Measurements from ENCODE around the gene USP32. TPM values are rescaled to one million over a fixed set of nuclear protein-coding genes. Genes with fewer than 3 reads are reported as not detected.

The USP32 gene
- total RNA-seq, 1 experiment from 2014 or later: 73.5 TPM

- Histone ChIP-seq H3K23ac (ENCODE audit: insufficient read length, low read depth, low read length) (no peak overlapping the region), H2AK5ac (ENCODE audit: insufficient read length, low read length) (no peak overlapping the region), H2BK12ac (ENCODE audit: insufficient read length, low read depth, low read length) (no peak overlapping the region), H3K56ac (ENCODE audit: insufficient read length, low read depth, low read length) (no peak overlapping the region), H3K9me3 (ENCODE audit: control insufficient read depth, low read depth, low read length) (no peaks in the 10 kb centered on the region), H3K79me1 (ENCODE audit: insufficient read depth, low read depth, low read length, poor library complexity, severe bottlenecking) (no peaks in the 10 kb centered on the region), H2BK120ac (ENCODE audit: low read depth, low read length, poor library complexity, severe bottlenecking) (no peak overlapping the region), H2BK5ac (ENCODE audit: insufficient read length, low read length) (no peak overlapping the region), H3K14ac (ENCODE audit: insufficient read depth, low read length) (no peak overlapping the region), H4K8ac (replicated peaks; ENCODE audit: insufficient read length, low read depth, low read length) (no peak overlapping the region), H2AFZ (ENCODE audit: low read length) (no peak overlapping the region), H3K27me3 (ENCODE audit: insufficient read depth, low read length) (no peaks in the 10 kb centered on the region), H4K5ac (ENCODE audit: insufficient read length, low read depth, low read length) (no peak overlapping the region), H3K27ac (ENCODE audit: insufficient read length, low read depth, low read length) (no peak overlapping the region), H3K4ac (ENCODE audit: low read depth, low read length) (no peak overlapping the region), H2BK20ac (ENCODE audit: low read depth, low read length, poor library complexity, severe bottlenecking) (no peak overlapping the region), H3K23me2 (ENCODE audit: insufficient read length, low read depth, low read length, poor library complexity, severe bottlenecking) (peaks cover 4% of the 10 kb centered on the region), H3K4me1 (ENCODE audit: insufficient read depth, low read length) (peaks cover 2% of the 10 kb centered on the region; the same call in 1 of the 2 replicates), H3K9ac (ENCODE audit: extremely low read depth, insufficient read length, low read length) (no peak overlapping the region), H3K79me2 (ENCODE audit: insufficient read depth, low read length) (no peaks in the 10 kb centered on the region; the same call in 1 of the 2 replicates), H3K4me2 (ENCODE audit: insufficient read depth, insufficient read length, low read length) (no peak overlapping the region), H4K20me1 (ENCODE audit: control insufficient read depth, insufficient read depth, insufficient read length) (no peaks in the 10 kb centered on the region), H4K91ac (ENCODE audit: insufficient read length, low read depth, low read length) (no peak overlapping the region), H3T11ph (ENCODE audit: low read length) (no peak overlapping the region), H2BK15ac (ENCODE audit: low read depth, low read length) (no peak overlapping the region), H3K18ac (ENCODE audit: insufficient read length, low read depth, low read length) (no peak overlapping the region)
- no peaks in the 10 kb centered on the region for H3K9me3 Mint-ChIP-seq
- H3K27ac Mint-ChIP-seq: no peak overlapping the region
- DNase-seq: no peak
- H3K4me3 Mint-ChIP-seq: no peak overlapping the region
- peaks cover 6% of the 10 kb centered on the region in 2 experiments; a peak in 3 of 4 replicates for H3K4me1 Mint-ChIP-seq
- no CpG with 5 or more reads among the region's 3 CpGs for WGBS (ENCODE audit: extremely low coverage, insufficient read length, low lambda C conversion rate)
- H3K36me3 Mint-ChIP-seq (ENCODE audit: insufficient read depth in 1 of 3, low read depth in 3 of 3): no peaks in the 10 kb centered on the region
- no peaks in the 10 kb centered on the region for H3K27me3 Mint-ChIP-seq (ENCODE audit: low read depth)
- TF ChIP-seq, protein P1, sequence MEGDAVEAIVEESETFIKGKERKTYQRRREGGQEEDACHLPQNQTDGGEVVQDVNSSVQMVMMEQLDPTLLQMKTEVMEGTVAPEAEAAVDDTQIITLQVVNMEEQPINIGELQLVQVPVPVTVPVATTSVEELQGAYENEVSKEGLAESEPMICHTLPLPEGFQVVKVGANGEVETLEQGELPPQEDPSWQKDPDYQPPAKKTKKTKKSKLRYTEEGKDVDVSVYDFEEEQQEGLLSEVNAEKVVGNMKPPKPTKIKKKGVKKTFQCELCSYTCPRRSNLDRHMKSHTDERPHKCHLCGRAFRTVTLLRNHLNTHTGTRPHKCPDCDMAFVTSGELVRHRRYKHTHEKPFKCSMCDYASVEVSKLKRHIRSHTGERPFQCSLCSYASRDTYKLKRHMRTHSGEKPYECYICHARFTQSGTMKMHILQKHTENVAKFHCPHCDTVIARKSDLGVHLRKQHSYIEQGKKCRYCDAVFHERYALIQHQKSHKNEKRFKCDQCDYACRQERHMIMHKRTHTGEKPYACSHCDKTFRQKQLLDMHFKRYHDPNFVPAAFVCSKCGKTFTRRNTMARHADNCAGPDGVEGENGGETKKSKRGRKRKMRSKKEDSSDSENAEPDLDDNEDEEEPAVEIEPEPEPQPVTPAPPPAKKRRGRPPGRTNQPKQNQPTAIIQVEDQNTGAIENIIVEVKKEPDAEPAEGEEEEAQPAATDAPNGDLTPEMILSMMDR (conservative IDR thresholded peaks at IDR 0.05): no peak
These were observed 4.5 kb upstream of the USP32 start for GRCh38 chr17:60396412-60396811.
